Activated T-cell treated with anti-CD3 and anti-CD28 coated beads, Interleukin-2, amount 50 U/mL, for 1 hour (primary cell): ENCODE data around the gene GPA33.
"Not testable (repeated sequence)": the region's sequence is repeated elsewhere in the genome, so short reads cannot be mapped to it uniquely, and the experiment has no call there.

Experiments used
- DNase-seq: peaks from one replicate; pipeline ENCODE4 v3.0.0-alpha.2; 2020

Gene GPA33

GRCh38 chr1:167054531-167054930 is 35.6 kb downstream of the GPA33 start:
- no peak for DNase-seq

GRCh38 chr1:167052389-167052788 is 37.8 kb downstream of the GPA33 start:
- no peak for DNase-seq

- no peak for DNase-seq
Measured at GRCh38 chr1:167051907-167052306, 38.3 kb downstream of the GPA33 start.

DNA sequence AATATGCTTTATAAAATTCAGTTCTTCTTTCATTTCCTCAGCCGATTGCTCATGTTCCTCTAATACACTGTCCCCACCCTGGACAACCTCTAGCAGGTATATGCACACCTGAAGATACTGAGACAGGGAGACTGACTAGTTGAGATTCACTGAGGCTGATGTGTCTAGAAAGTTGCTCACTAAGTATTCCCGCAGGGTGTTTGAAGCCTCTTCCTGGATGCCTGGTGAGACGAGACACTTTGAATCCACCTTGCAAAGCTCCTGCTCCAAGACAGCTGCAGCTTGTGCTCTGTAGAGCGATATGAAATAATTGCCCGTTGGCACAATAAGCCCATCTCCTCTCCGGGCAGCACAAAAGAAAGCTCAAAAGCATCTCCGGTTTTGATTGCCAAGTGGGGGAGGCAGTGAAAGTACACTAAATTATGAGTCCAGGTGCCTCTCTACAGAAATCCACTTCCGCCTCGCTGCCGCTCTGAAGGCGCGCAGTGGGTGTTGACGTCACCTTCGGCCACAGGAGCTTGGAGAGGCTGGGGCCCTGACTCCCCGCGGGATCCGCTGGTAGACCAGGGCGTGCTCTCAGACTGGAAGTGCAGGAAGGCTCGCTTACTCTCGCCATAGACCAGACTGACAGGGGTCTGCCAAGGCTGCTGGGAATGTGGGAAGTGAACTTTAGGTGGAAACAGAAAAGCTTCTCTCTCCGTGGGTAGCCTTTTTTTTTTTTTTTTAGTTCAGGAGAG is 46.3 kb downstream of the GPA33 start:
- DNase-seq = peak; percentile 68

- no peak for DNase-seq
Measured at GRCh38 chr1:167033646-167034045, 56.5 kb downstream of the GPA33 start.

GRCh38 chr1:167029553-167029952 is 60.6 kb downstream of the GPA33 start:
- DNase-seq = not testable (repeated sequence)

DNA sequence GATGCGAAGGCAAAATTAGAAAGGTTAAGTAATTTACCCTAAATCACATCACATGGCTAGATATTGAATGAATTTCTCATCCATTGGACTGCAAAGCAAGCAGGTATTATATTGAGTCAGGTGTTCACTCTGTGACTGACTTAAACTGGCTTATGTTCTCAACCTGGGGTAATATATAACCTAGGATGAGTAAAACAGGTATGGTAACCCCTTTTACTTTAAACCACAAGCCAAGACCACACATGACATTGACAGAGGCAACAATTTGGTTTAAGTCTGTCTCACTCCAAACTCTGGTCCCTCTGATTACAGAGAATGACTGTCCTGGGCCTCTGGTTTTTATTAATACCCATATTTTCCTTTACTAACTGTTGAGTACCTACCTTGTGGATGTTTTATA is 67.8 kb downstream of the GPA33 start:
- no peak for DNase-seq

DNA sequence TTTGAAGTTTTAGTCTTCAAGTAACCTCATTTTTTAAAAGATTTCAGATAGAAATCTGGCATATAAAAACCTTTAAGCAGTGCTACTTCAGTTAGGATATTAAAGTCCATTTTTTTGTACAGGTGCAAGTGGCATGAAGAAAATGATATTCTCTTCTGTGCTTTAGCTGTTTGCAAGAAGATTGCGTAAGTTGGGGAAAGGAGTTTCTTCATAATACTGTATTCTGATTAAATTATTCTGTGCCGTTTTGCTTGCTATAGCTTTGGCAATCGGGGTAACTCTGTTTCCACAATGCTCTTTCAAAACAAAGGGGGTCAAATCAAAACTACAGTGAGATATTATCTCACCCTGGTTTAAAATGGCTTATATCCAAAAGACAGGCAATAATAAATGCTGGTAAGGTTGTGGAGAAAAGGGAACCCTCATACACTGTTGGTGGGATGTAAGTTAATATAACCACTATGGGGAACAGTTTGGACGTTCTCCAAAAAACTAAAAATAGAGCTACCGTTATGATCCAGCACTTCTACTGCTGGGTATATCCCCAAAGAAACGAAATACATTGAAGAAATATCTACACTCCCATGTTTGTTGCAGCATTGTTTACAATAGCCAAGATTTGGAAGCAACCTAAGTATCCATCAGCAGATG is 74.0 kb downstream of the GPA33 start:
- no peak for DNase-seq

DNA sequence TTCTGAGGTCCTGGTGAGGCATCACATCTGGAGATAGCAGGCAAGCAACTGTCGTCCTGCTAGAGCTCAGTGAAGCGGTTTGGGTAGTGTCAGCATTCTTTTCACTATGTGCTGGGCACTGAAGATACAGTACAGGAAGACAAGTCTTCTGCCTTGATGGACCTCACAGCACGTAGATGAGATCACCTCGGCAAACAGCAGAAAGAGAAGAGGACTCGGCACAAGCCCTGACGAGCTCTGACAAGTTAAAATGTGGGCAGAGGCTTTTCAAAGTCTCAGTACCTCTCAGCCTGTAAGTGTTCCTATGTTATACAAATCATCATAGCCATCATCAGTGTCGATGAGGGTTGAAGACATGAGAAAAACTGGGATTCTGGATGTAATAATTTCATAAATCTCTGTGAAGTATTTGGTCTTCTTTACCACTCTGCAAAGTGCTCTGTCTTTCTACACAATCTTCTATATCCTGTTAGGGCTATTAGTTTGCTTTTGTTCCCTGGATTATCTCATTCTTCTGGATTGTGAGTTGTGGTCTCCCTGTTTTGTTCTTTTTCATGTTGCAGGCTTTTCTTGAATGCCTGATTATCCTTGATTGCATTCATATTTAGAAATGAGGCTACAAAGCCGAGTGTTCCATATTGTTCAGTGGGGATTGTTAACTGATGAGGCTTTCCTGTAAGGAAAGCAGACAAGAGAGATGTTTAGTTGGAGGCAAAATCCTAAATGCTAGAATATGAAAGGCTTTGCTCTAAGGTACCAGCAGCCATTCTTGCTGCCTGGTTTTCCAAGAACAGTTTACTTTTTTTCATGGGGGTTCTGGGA is 76.9 kb downstream of the GPA33 start:
- DNase-seq = no peak

DNA sequence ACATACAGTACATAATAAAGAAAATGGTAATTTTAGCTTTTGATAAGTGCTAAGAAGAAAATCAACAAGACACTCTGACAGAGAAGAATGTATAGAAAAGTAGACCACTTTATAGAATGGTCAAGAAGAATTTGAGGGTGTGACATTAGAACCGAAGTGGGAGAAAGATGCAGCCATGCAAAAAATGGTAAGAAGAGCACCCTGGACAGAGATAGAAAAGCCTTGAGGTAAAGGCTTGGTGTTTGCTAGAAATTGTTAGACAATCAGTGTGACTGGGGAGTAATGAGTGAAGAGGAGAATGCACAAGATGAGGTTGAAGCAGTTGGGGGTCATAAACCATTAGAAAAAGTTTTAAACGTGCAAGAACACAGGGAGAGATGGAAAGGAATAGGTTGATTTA is 77.6 kb downstream of the GPA33 start:
- DNase-seq = no peak

DNA sequence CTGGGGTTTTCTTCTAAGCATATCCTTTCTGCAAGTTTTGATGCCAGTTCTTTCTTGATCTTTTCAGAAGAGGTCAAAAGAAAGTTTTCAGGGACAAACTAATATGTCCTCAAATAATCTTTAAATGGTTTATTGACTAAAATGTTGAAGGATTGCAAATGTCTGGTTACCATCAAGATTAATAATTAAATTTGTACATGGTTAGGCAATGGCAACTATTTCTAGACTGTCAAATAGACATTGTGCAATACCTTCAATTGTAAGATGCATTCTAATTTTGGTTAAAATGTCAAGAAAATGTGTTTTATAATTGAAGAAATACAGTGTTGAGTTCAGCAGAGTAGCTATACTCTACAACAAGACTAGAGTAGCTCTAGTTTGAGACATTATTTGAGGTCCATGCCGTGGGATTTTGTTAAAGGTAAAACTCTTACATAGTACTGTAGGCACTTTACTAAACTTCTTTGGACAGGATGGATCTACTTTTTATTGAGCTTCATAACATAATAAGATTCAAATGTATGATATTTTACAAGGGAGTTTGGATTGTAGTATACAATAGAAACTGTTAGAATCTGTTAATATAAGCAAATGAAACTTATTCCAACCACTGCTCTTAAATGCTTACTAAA is 78.5 kb downstream of the GPA33 start:
- DNase-seq = no peak

GRCh38 chr1:167003711-167004110 is 86.5 kb downstream of the GPA33 start:
- no peak for DNase-seq
